ENCODE data around the gene KDM2A. TPM values are rescaled to one million over a fixed set of nuclear protein-coding genes. Genes with fewer than 3 reads are reported as not detected.

KDM2A gene
- total and polyA plus RNA-seq, 4 donors: 30.6 to 102 (median 63.2) TPM

- H3K27ac ChIP-seq (ENCODE audit: low read depth in 1 of 2, low read length in 1 of 2): peak overlapping the region in 1 of 2 donors; percentile 49
- peaks cover 4 to 38% (median 21%) of the 10 kb centered on the region in 5 donors for H3K4me1 ChIP-seq (ENCODE audit: control insufficient read depth in 5 of 5, insufficient read depth in 5 of 5, low read length in 5 of 5)
- 90 to 94% methylated on average over 31 of the region's 31 CpGs for WGBS, 2 donors
- H3K27me3 ChIP-seq (ENCODE audit: control insufficient read depth in 3 of 3, insufficient read depth in 3 of 3, low read length in 2 of 3): no peaks in the 10 kb centered on the region
- H3K36me3 ChIP-seq (ENCODE audit: control insufficient read depth in 4 of 4, insufficient read depth in 4 of 4, low read length in 4 of 4): peaks cover 0 to 71% (median 38%) of the 10 kb centered on the region in 4 donors
- no peak for ATAC-seq (ENCODE audit: insufficient read depth, low FRiP score)
- DNase-seq: no peak
- peaks cover 0 to 2% (median 0%) of the 10 kb centered on the region in 4 donors for H3K9me3 ChIP-seq (ENCODE audit: control insufficient read depth in 4 of 4, insufficient read depth in 3 of 4, low read length in 3 of 4)
- H3K4me3 ChIP-seq: no peak overlapping the region
- no peak for TF ChIP-seq CTCF (IDR thresholded peaks at IDR 0.05; ENCODE audit: control extremely low read depth, extremely low read depth)
- H3K9ac ChIP-seq (ENCODE audit: insufficient read depth in 1 of 2, low read length in 2 of 2): no peak overlapping the region
These were observed 161.9 kb downstream of the KDM2A start for GRCh38 chr11:67280788-67281551.

GRCh38 chr11:67281552-67282150 is 162.6 kb downstream of the KDM2A start:
- 81 to 92% methylated on average over 27 of the region's 27 CpGs for WGBS, 2 donors
- DNase-seq: no peak
- H3K9ac ChIP-seq (ENCODE audit: insufficient read depth in 1 of 2, low read length in 2 of 2): no peak overlapping the region
- no peaks in the 10 kb centered on the region for H3K27me3 ChIP-seq (ENCODE audit: control insufficient read depth in 3 of 3, insufficient read depth in 3 of 3, low read length in 2 of 3)
- no peak for TF ChIP-seq CTCF (IDR thresholded peaks at IDR 0.05; ENCODE audit: control extremely low read depth, extremely low read depth)
- no peak overlapping the region for H3K4me3 ChIP-seq
- peak overlapping the region in 1 of 2 donors; percentile 28 for H3K27ac ChIP-seq (ENCODE audit: low read depth in 1 of 2, low read length in 1 of 2)
- H3K4me1 ChIP-seq (ENCODE audit: control insufficient read depth in 5 of 5, insufficient read depth in 5 of 5, low read length in 5 of 5): peaks cover 4 to 34% (median 16%) of the 10 kb centered on the region in 5 donors
- peaks cover 0 to 75% (median 40%) of the 10 kb centered on the region in 4 donors for H3K36me3 ChIP-seq (ENCODE audit: control insufficient read depth in 4 of 4, insufficient read depth in 4 of 4, low read length in 4 of 4)
- ATAC-seq (ENCODE audit: insufficient read depth, low FRiP score): no peak
- H3K9me3 ChIP-seq (ENCODE audit: control insufficient read depth in 4 of 4, insufficient read depth in 3 of 4, low read length in 3 of 4): peaks cover 0 to 2% (median 0%) of the 10 kb centered on the region in 4 donors

- no peak for ATAC-seq (ENCODE audit: insufficient read depth, low FRiP score)
- Histone ChIP-seq H3K36me3 (ENCODE audit: control insufficient read depth in 4 of 4, insufficient read depth in 4 of 4, low read length in 4 of 4) (peaks cover 0 to 78% (median 43%) of the 10 kb centered on the region in 4 donors), H3K4me1 (ENCODE audit: control insufficient read depth in 5 of 5, insufficient read depth in 5 of 5, low read length in 5 of 5) (peaks cover 4 to 31% (median 11%) of the 10 kb centered on the region in 5 donors)
These were observed 163.3 kb downstream of the KDM2A start for GRCh38 chr11:67282155-67282875.

More at GRCh38 chr11:67282155-67282875, 163.3 kb downstream of the KDM2A start:
- no peak overlapping the region for H3K9ac ChIP-seq (ENCODE audit: insufficient read depth in 1 of 2, low read length in 2 of 2)
- H3K27me3 ChIP-seq (ENCODE audit: control insufficient read depth in 3 of 3, insufficient read depth in 3 of 3, low read length in 2 of 3): no peaks in the 10 kb centered on the region
- peaks cover 0 to 2% (median 0%) of the 10 kb centered on the region in 4 donors for H3K9me3 ChIP-seq (ENCODE audit: control insufficient read depth in 4 of 4, insufficient read depth in 3 of 4, low read length in 3 of 4)
- peak overlapping the region in 1 of 2 donors; percentile 78 for H3K27ac ChIP-seq (ENCODE audit: low read depth in 1 of 2, low read length in 1 of 2)
- no peak for TF ChIP-seq CTCF (IDR thresholded peaks at IDR 0.05; ENCODE audit: control extremely low read depth, extremely low read depth)
- WGBS, 2 donors: 63 to 87% methylated on average over 20 of the region's 20 CpGs
- no peak overlapping the region for H3K4me3 ChIP-seq
- DNase-seq: no peak
